Keratinocyte (primary cell): Measurements from ENCODE around the gene EGFR. TPM values are rescaled to one million over a fixed set of nuclear protein-coding genes. Genes with fewer than 3 reads are reported as not detected.

Source experiments
- DNase-seq: peaks from one replicate; pipeline ENCODE4 v3.0.0-alpha.2; 2011; ENCODE audit warnings: low read depth, missing footprints, low spot score
- FAIRE-seq: peaks from 2 replicates; lab custom pipeline; 2011; peaks lifted over from hg19 to GRCh38; lab: Jason Lieb, UNC
- H2AFZ ChIP-seq: 2 replicates; pipeline ENCODE4 v1.6.0; 2012; ENCODE audit warnings: low read length, control low read depth, inconsistent platforms; ENCODE audit not compliant: control insufficient read depth
- H3K27ac ChIP-seq: 2 replicates; pipeline ENCODE4 v1.5.1; 2011; ENCODE audit warnings: low read length; ENCODE audit not compliant: control insufficient read depth, insufficient read depth
- H3K27me3 ChIP-seq: 3 replicates; pipeline ENCODE4 v1.6.0; 2011; ENCODE audit warnings: low read length; ENCODE audit not compliant: control insufficient read depth, insufficient read depth; ENCODE audit errors: extremely low read depth
- H3K36me3 ChIP-seq, 2 experiments: 2 replicates in 1 of 2; 3 replicates in 1 of 2; pipeline ENCODE4 v1.5.1; 2011; ENCODE audit warnings: low read length in 2 of 2, mild to moderate bottlenecking in 1 of 2; ENCODE audit not compliant: control insufficient read depth in 2 of 2, insufficient read depth in 2 of 2; ENCODE audit errors: extremely low read depth in 1 of 2
- H3K4me1 ChIP-seq: 3 replicates; pipeline ENCODE4 v1.5.1; 2011; ENCODE audit warnings: low read length; ENCODE audit not compliant: control insufficient read depth, insufficient read depth; ENCODE audit errors: extremely low read depth
- H3K4me2 ChIP-seq: 3 replicates; pipeline ENCODE4 v1.6.0; 2011; ENCODE audit warnings: low read depth, low read length; ENCODE audit not compliant: control insufficient read depth, insufficient read depth; ENCODE audit errors: extremely low read depth
- H3K4me3 ChIP-seq, 3 experiments: fragments of 200-600 bp in 1 of 3; sonication (generic) in 1 of 3; 2 replicates in 2 of 3; 3 replicates in 1 of 3; pipeline ENCODE4 v1.5.1; 2011 to 2016; ENCODE audit warnings: low read length in 3 of 3, mild to moderate bottlenecking in 3 of 3, control low read depth in 2 of 3, inconsistent platforms in 1 of 3, low read depth in 1 of 3, mixed read lengths in 1 of 3, mixed run types in 1 of 3, moderate library complexity in 1 of 3; ENCODE audit not compliant: control insufficient read depth in 2 of 3, insufficient read depth in 2 of 3; ENCODE audit errors: extremely low read depth in 1 of 3
- H3K79me2 ChIP-seq: 2 replicates; pipeline ENCODE4 v1.6.0; 2012; ENCODE audit warnings: low read length; ENCODE audit not compliant: control insufficient read depth, insufficient read depth
- H3K9ac ChIP-seq: 3 replicates; pipeline ENCODE4 v1.6.0; 2011; ENCODE audit warnings: low read length; ENCODE audit not compliant: control insufficient read depth, insufficient read depth; ENCODE audit errors: extremely low read depth
- H3K9me1 ChIP-seq: 3 replicates; pipeline ENCODE4 v1.6.0; 2011; ENCODE audit warnings: low read length; ENCODE audit not compliant: control insufficient read depth, insufficient read depth; ENCODE audit errors: extremely low read depth
- H3K9me3 ChIP-seq: 2 replicates; pipeline ENCODE4 v1.5.1; 2012; ENCODE audit warnings: low read depth, low read length; ENCODE audit not compliant: control insufficient read depth
- H4K20me1 ChIP-seq: 3 replicates; pipeline ENCODE4 v1.6.0; 2011; ENCODE audit warnings: low read length; ENCODE audit not compliant: control insufficient read depth, insufficient read depth; ENCODE audit errors: extremely low read depth
- CTCF ChIP-seq, 3 experiments: IDR thresholded peaks in 1 of 3; conservative IDR thresholded peaks in 1 of 3; optimal IDR thresholded peaks in 1 of 3; 2 replicates in 2 of 3; 3 replicates in 1 of 3; pipeline versions ENCODE3 to v1.5.1; 2011; ENCODE audit warnings: low read length in 3 of 3, mild to moderate bottlenecking in 3 of 3, moderate library complexity in 2 of 3, control low read depth in 1 of 3, inconsistent platforms in 1 of 3; ENCODE audit not compliant: insufficient read depth in 2 of 3; ENCODE audit errors: extremely low read depth in 1 of 3
- EZH2 ChIP-seq: IDR thresholded peaks from one replicate; pipeline ENCODE4 v1.6.1; 2012; ENCODE audit warnings: inconsistent platforms, mild to moderate bottlenecking, low read length, moderate library complexity
- dilution Hi-C: fragments of 300-500 bp; cut with MboI; formaldehyde crosslinking; loops from one replicate; pipeline ENCODE4 v1.7.0; 2020; ENCODE audit warnings: low sequenced_read_pairs; ENCODE audit not compliant: extremely low pct_ligation_motif_present
- polyA plus RNA-seq, 5 experiments: library from polyadenylated mRNA; depleted of rRNA in 3 of 5; stranded (reverse) in 3 of 5; stranded (forward) in 1 of 5; unstranded in 1 of 5; fragments of >200 nt; gene quantifications; 1 replicate in 1 of 5; 2 replicates in 3 of 5; 3 replicates in 1 of 5; pipeline versions ENCODE4 v1.2.1 to v1.2.3, GENCODE V29; 2011 to 2012; ENCODE audit warnings: missing spikeins in 2 of 5, low read depth in 1 of 5, low replicate concordance in 1 of 5

Gene EGFR
- polyA plus RNA-seq, 1 donor (not counting 4 experiments of a cell fraction or from before 2014, with no cell fraction given) = 120 TPM

GRCh38 chr7:55188590-55189138 lies 169.8 kb downstream of the EGFR start:
- dilution Hi-C loops = no loop called here
- H3K27ac ChIP-seq = no peak overlapping the region
- H3K4me2 ChIP-seq = no peak overlapping the region
- H3K9me1 ChIP-seq = peaks cover 4% of the 10 kb centered on the region
- TF ChIP-seq EZH2 = no peak
- TF ChIP-seq CTCF (optimal IDR thresholded peaks at IDR 0.05 in 1 of 3, IDR thresholded peaks at IDR 0.05 in 1 of 3, conservative IDR thresholded peaks at IDR 0.05 in 1 of 3; ENCODE audit: extremely low read depth in 1 of 3, insufficient read depth in 2 of 3, low read length in 3 of 3) = no peak
- no peaks in the 10 kb centered on the region for H3K27me3 ChIP-seq
- DNase-seq (no peak), FAIRE-seq (no peak)
- H4K20me1 ChIP-seq = peaks cover 25% of the 10 kb centered on the region
- no peak overlapping the region for H3K4me3 ChIP-seq
- peaks cover 36% of the 10 kb centered on the region for H3K4me1 ChIP-seq
- H3K79me2 ChIP-seq = peaks cover 10% of the 10 kb centered on the region
- no peaks in the 10 kb centered on the region for H3K9me3 ChIP-seq
- H3K9ac ChIP-seq = no peak overlapping the region
- no peak overlapping the region for H2AFZ ChIP-seq
- peaks cover 50 to 64% of the 10 kb centered on the region in 2 experiments for H3K36me3 ChIP-seq

- Histone ChIP-seq H3K27ac (no peak overlapping the region), H3K9me1 (peaks cover 4% of the 10 kb centered on the region), H3K27me3 (no peaks in the 10 kb centered on the region), H3K4me1 (peaks cover 36% of the 10 kb centered on the region), H3K4me3 (no peak overlapping the region), H3K36me3 (peaks cover 46 to 61% of the 10 kb centered on the region in 2 experiments), H4K20me1 (peaks cover 25% of the 10 kb centered on the region), H3K4me2 (no peak overlapping the region), H3K79me2 (peaks cover 13% of the 10 kb centered on the region), H3K9ac (no peak overlapping the region), H3K9me3 (no peaks in the 10 kb centered on the region), H2AFZ (no peak overlapping the region)
- FAIRE-seq (no peak), DNase-seq (no peak)
- dilution Hi-C loops = no loop called here
- TF ChIP-seq EZH2 (no peak), CTCF (optimal IDR thresholded peaks at IDR 0.05 in 1 of 3, IDR thresholded peaks at IDR 0.05 in 1 of 3, conservative IDR thresholded peaks at IDR 0.05 in 1 of 3; ENCODE audit: extremely low read depth in 1 of 3, insufficient read depth in 2 of 3, low read length in 3 of 3) (no peak)
Measured at GRCh38 chr7:55189146-55189766, 170.4 kb downstream of the EGFR start.
